RWPE1 (cell line): ENCODE results near the gene SORCS1.

ENCODE experiments used
- CTCF ChIA-PET: fragments of 350-600 bp; sonication (Branson Sonifier 250); formaldehyde crosslinking; extraction: SDS; loops from one replicate; lab custom pipeline; 2021; lab: Yijun Ruan, JAX
- POLR2A ChIA-PET: fragments of 400-600 bp; formaldehyde crosslinking; extraction: SDS; loops from one replicate; lab custom pipeline; 2020; ENCODE audit warnings: antibody characterized with exemption; ENCODE audit not compliant: low non-redundant PET; lab: Yijun Ruan, JAX
- DNase-seq: peaks from one replicate; pipeline ENCODE4 v3.0.0; 2012; ENCODE audit warnings: low spot score
- H3K27ac ChIP-seq: fragments of 450-650 bp; 2 replicates; pipeline ENCODE4 v1.5.1; 2017
- TF ChIP-seq, protein P1 (sequence below): fragments of 450-650 bp; conservative IDR thresholded peaks from 2 replicates; pipeline ENCODE4 v1.5.1; 2017; ENCODE audit warnings: low read depth, mild to moderate bottlenecking

SORCS1 gene

DNA sequence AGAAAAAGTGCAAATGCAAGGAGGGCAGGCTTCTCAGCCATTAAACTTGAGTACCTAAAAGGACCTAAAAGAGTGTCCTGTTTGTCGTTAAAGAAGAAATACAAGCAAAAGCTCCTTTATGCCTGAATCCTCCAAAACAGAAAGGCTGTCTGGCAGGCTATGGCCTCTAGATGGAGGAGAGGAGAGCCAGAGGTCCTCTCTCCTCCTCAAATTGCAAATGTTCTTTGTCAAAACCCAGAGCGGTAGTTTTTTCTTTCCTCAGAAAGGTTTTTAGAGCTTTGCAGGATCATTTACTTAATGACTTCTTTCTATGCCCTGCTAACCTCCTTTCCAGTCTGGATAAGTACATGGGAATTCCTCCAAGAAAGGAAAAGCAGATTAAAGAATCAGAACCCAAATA is 1.9 kb upstream of the SORCS1 start:
- no peak for DNase-seq
- no peak overlapping the region for H3K27ac ChIP-seq
- ChIA-PET POLR2A (no interaction called here), CTCF (no interaction called here)
- TF ChIP-seq, protein P1, sequence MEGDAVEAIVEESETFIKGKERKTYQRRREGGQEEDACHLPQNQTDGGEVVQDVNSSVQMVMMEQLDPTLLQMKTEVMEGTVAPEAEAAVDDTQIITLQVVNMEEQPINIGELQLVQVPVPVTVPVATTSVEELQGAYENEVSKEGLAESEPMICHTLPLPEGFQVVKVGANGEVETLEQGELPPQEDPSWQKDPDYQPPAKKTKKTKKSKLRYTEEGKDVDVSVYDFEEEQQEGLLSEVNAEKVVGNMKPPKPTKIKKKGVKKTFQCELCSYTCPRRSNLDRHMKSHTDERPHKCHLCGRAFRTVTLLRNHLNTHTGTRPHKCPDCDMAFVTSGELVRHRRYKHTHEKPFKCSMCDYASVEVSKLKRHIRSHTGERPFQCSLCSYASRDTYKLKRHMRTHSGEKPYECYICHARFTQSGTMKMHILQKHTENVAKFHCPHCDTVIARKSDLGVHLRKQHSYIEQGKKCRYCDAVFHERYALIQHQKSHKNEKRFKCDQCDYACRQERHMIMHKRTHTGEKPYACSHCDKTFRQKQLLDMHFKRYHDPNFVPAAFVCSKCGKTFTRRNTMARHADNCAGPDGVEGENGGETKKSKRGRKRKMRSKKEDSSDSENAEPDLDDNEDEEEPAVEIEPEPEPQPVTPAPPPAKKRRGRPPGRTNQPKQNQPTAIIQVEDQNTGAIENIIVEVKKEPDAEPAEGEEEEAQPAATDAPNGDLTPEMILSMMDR = no peak

GRCh38 chr10:107164992-107165391 is 486 bp upstream of the SORCS1 start:
- POLR2A ChIA-PET = no interaction called here
- no peak overlapping the region for H3K27ac ChIP-seq
- TF ChIP-seq, protein P1 = no peak
- DNase-seq = no peak
- CTCF ChIA-PET = no interaction called here

- DNase-seq = no peak
- no peak overlapping the region for H3K27ac ChIP-seq
- POLR2A ChIA-PET = no interaction called here
- TF ChIP-seq, protein P1 = no peak
- CTCF ChIA-PET = interaction anchor here (0.6 kb wide), 1 partner anchor 898 kb away, joined by 4 read pairs; no protein-coding TSS in a partner anchor
These were observed 1.2 kb downstream of the SORCS1 start for GRCh38 chr10:107163076-107163855.

- CTCF ChIA-PET = interaction anchor here (0.5 kb wide), 1 partner anchor 656 kb away, joined by 3 read pairs; no protein-coding TSS in a partner anchor
- no peak overlapping the region for H3K27ac ChIP-seq
- TF ChIP-seq, protein P1 = no peak
- no peak for DNase-seq
- POLR2A ChIA-PET = no interaction called here
These were observed 3.6 kb downstream of the SORCS1 start for GRCh38 chr10:107160866-107161265.

GRCh38 chr10:107159871-107160270 is 4.6 kb downstream of the SORCS1 start:
- CTCF ChIA-PET = no interaction called here
- TF ChIP-seq, protein P1 = no peak
- no peak for DNase-seq
- no peak overlapping the region for H3K27ac ChIP-seq
- POLR2A ChIA-PET = no interaction called here

DNA sequence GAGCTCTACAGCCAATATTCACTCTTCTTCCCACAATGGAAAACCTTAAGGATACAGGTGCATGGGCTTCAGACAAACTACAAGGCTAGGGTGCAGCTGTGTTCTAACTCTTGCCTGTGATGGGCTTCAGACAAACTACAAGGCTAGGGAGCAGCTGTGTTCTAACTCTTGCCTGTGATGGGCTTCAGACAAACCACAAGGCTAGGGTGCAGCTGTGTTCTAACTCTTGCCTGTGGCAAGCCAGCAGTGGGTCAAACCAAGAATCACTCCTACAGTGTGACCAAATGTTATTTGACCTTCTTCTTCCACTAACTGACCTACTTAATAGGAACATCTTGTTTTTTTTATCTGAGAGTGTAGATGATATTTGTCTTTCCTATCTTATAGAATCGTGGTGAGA is 7.4 kb downstream of the SORCS1 start:
- TF ChIP-seq, protein P1 = no peak
- ChIA-PET POLR2A (no interaction called here), CTCF (no interaction called here)
- DNase-seq = no peak
- H3K27ac ChIP-seq = no peak overlapping the region
